Mesendoderm (in vitro differentiated cells): ENCODE data around the gene EIF4G2.
"Not testable (repeated sequence)": the region's sequence is repeated elsewhere in the genome, so short reads cannot be mapped to it uniquely, and the experiment has no call there.

Source experiments
- DNase-seq: peaks from one replicate; pipeline ENCODE4 v3.0.0; 2013
- H2AK5ac ChIP-seq: 2 replicates; pipeline ENCODE4 v1.6.1; 2013; ENCODE audit warnings: low read length, inconsistent platforms
- H2BK120ac ChIP-seq: 2 replicates; pipeline ENCODE4 v1.6.1; 2013; ENCODE audit warnings: low read depth, mild to moderate bottlenecking, low read length, moderate library complexity, mixed read lengths
- H2BK15ac ChIP-seq: replicated peaks from 2 replicates; pipeline ENCODE4 v1.6.1; 2013; ENCODE audit warnings: low read depth, mild to moderate bottlenecking, moderate library complexity
- H2BK5ac ChIP-seq: 2 replicates; pipeline ENCODE4 v1.6.1; 2013; ENCODE audit warnings: low read length, inconsistent platforms
- H3K18ac ChIP-seq: 2 replicates; pipeline ENCODE4 v1.6.1; 2013; ENCODE audit warnings: mild to moderate bottlenecking, low read length, mixed read lengths
- H3K23ac ChIP-seq: one replicate; pipeline ENCODE4 v1.6.1; 2013; ENCODE audit warnings: low read length
- H3K27ac ChIP-seq: 2 replicates; pipeline ENCODE4 v1.5.1; 2013; ENCODE audit warnings: low read depth, mild to moderate bottlenecking, inconsistent platforms, low read length, moderate library complexity
- H3K27me3 ChIP-seq: 2 replicates; pipeline ENCODE4 v1.6.1; 2013; ENCODE audit warnings: low read length, control low read depth, mild to moderate bottlenecking, inconsistent platforms; ENCODE audit not compliant: insufficient read depth, poor library complexity
- H3K36me3 ChIP-seq: 2 replicates; pipeline ENCODE4 v1.6.1; 2013; ENCODE audit warnings: low read length, inconsistent platforms; ENCODE audit not compliant: control insufficient read depth, insufficient read depth
- H3K4ac ChIP-seq: one replicate; pipeline ENCODE4 v1.6.1; 2013; ENCODE audit warnings: low read depth, mild to moderate bottlenecking, low read length, moderate library complexity
- H3K4me1 ChIP-seq: 2 replicates; pipeline ENCODE4 v1.6.1; 2013; ENCODE audit warnings: low read depth, low read length, inconsistent platforms; ENCODE audit not compliant: control insufficient read depth
- H3K4me2 ChIP-seq: 2 replicates; pipeline ENCODE4 v1.6.1; 2013; ENCODE audit warnings: low read length
- H3K4me3 ChIP-seq: 2 replicates; pipeline ENCODE4 v1.5.1; 2013; ENCODE audit warnings: mild to moderate bottlenecking, low read length
- H3K56ac ChIP-seq: one replicate; pipeline ENCODE4 v1.6.1; 2013; ENCODE audit warnings: low read length
- H3K79me1 ChIP-seq: 2 replicates; pipeline ENCODE4 v1.6.1; 2013; ENCODE audit warnings: low read length, inconsistent platforms
- H3K79me2 ChIP-seq: 2 replicates; pipeline ENCODE4 v1.6.1; 2013; ENCODE audit warnings: mild to moderate bottlenecking, low read length; ENCODE audit not compliant: control insufficient read depth, insufficient read depth
- H3K9ac ChIP-seq: 2 replicates; pipeline ENCODE4 v1.6.1; 2013; ENCODE audit warnings: low read length, inconsistent platforms
- H4K5ac ChIP-seq: one replicate; pipeline ENCODE4 v1.6.1; 2013; ENCODE audit warnings: low read length
- H4K8ac ChIP-seq: one replicate; pipeline ENCODE4 v1.6.1; 2013; ENCODE audit warnings: low read depth, mild to moderate bottlenecking, control low read depth, low read length, moderate library complexity
- WGBS: extraction: QIAGEN DNeasy Blood & Tissue Kit; methylation state at CpG from one replicate; pipeline ENCODE4 v1.1.7; 2013; ENCODE audit warnings: low lambda C conversion rate, missing lambda C conversion rate; ENCODE audit not compliant: insufficient coverage; ENCODE audit errors: extremely low coverage; 5-methylcytosine and 5-hydroxymethylcytosine counted together

The EIF4G2 gene

DNA sequence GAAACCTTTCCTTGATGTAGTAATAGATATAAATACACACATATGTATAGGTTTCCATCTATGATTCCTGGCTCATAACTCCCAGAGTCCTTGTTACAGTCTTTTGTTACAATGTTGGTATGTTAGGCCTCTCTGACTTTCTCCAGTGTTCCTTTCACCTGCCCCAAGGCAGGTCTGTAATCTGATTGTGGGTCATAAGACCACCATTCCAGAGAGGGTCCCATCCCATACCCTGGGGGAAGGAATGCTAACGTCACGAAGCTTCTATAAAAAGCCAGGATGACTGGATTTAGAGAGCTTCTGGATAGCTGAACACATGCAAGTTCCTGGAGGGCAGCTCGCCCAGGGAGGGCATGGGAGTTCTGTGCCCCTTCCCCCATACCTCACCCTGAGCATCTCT lies 13.8 kb upstream of the EIF4G2 start:
- not testable (repeated sequence) for H3K56ac ChIP-seq, H3K9ac ChIP-seq, H2BK120ac ChIP-seq, H4K5ac ChIP-seq, H3K79me2 ChIP-seq, H3K27ac ChIP-seq, H2AK5ac ChIP-seq, H3K4me2 ChIP-seq, H3K36me3 ChIP-seq, H3K4me1 ChIP-seq, H3K27me3 ChIP-seq, H3K79me1 ChIP-seq, H2BK15ac ChIP-seq, H3K18ac ChIP-seq, H4K8ac ChIP-seq, H2BK5ac ChIP-seq, H3K4ac ChIP-seq, H3K4me3 ChIP-seq, H3K23ac ChIP-seq
- peak; percentile 30 for DNase-seq
- no CpG with 5 or more reads among the region's 3 CpGs for WGBS

DNA sequence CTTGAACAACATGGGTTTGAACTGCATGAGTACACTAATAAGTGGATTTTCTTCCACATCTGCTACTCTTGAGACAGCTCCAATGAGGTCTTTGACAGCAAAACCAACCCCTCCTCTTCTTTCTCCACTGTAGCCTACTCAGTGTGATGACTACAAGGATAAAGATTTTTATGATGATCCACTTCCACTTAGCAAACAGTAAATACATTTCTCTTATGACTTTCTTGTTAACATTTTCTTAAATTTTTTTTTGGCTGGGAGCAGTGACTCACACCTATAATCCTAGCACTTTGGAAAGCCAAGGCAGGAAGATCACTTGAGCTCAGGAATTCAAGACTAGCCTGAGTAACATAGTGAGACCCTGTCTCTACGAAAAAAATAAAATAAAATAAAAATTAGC lies 9.9 kb upstream of the EIF4G2 start:
- no peak overlapping the region for H3K9ac ChIP-seq
- no peak overlapping the region for H3K18ac ChIP-seq
- H3K27me3 ChIP-seq = no peaks in the 10 kb centered on the region
- whole genome bisulfite sequencing = no CpG with 5 or more reads among the region's 1 CpG
- H3K4me2 ChIP-seq = no peak overlapping the region
- no peaks in the 10 kb centered on the region for H3K36me3 ChIP-seq
- no peak overlapping the region for H3K4me3 ChIP-seq
- H2BK15ac ChIP-seq = no peak overlapping the region
- H3K79me1 ChIP-seq = no peaks in the 10 kb centered on the region
- H2AK5ac ChIP-seq = no peak overlapping the region
- no peaks in the 10 kb centered on the region for H3K79me2 ChIP-seq
- no peak overlapping the region for H3K27ac ChIP-seq
- no peak overlapping the region for H4K5ac ChIP-seq
- no peak overlapping the region for H2BK120ac ChIP-seq
- no peak overlapping the region for H3K56ac ChIP-seq
- H4K8ac ChIP-seq = no peak overlapping the region
- no peak overlapping the region for H2BK5ac ChIP-seq
- no peaks in the 10 kb centered on the region for H3K4me1 ChIP-seq
- no peak overlapping the region for H3K4ac ChIP-seq
- DNase-seq = no peak
- no peak overlapping the region for H3K23ac ChIP-seq

GRCh38 chr11:10813945-10814344 lies 5.2 kb upstream of the EIF4G2 start:
- Histone ChIP-seq H2BK120ac (no peak overlapping the region), H4K5ac (no peak overlapping the region), H3K4me3 (no peak overlapping the region), H3K23ac (no peak overlapping the region), H3K4me2 (no peak overlapping the region), H2BK5ac (no peak overlapping the region), H3K18ac (no peak overlapping the region), H2AK5ac (no peak overlapping the region), H3K27ac (no peak overlapping the region), H3K9ac (no peak overlapping the region), H3K4ac (no peak overlapping the region), H4K8ac (no peak overlapping the region), H3K79me1 (no peaks in the 10 kb centered on the region), H3K27me3 (no peaks in the 10 kb centered on the region), H3K56ac (no peak overlapping the region), H3K36me3 (no peaks in the 10 kb centered on the region), H3K4me1 (no peaks in the 10 kb centered on the region), H2BK15ac (no peak overlapping the region), H3K79me2 (no peaks in the 10 kb centered on the region)
- no peak for DNase-seq

DNA sequence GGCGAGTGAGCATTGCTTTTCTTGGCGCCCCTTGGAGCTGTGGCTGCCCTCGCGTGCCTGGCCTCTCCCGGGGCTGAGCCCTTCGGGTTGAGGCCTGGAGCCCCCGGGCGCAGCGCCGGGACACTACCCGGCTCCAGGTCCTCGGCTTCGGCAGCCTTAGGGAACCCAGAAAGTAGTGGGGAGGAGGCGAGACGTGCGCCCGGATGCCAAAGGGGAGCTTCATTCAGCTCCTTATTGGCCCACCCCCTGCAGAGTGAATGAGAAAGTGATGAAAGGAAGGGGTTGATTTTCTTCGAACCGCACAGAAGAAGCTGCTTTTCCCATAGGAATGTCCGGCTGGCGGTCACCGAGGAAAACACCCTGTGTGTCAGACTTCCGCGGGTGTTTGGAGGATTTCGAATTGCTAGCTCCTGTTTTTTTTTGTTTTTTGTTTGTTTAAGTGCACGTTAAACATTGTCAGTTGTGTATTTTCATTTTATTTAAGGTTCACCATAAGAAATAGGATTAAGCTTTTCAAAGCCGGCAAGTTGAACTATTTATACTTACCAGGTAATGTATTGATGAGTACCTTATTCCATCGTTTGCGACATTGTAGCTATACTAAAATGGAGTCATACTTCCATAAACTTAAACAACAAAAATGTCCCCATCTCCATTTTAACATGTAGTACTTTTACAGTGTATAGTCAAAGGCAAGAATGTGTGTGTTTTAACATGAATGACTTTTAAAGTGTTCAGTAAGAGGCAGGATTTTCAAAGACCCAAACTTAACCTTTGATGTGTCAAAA lies 841 bp upstream of the EIF4G2 start:
- H2BK5ac ChIP-seq = no peak overlapping the region
- H2BK120ac ChIP-seq = no peak overlapping the region
- peaks cover 30% of the 10 kb centered on the region for H3K79me2 ChIP-seq
- peak overlapping the region; percentile 54 for H3K4me3 ChIP-seq
- peak overlapping the region; percentile 50 for H3K4me2 ChIP-seq
- H3K36me3 ChIP-seq = peaks cover 7% of the 10 kb centered on the region
- H3K79me1 ChIP-seq = peaks cover 10% of the 10 kb centered on the region
- H2AK5ac ChIP-seq = no peak overlapping the region
- no peak overlapping the region for H4K5ac ChIP-seq
- H3K18ac ChIP-seq = peak overlapping the region; percentile 86
- no CpG with 5 or more reads among the region's 29 CpGs for WGBS
- H3K23ac ChIP-seq = no peak overlapping the region
- DNase-seq = peak; percentile 84
- no peak overlapping the region for H2BK15ac ChIP-seq
- peak overlapping the region; percentile 46 for H3K4ac ChIP-seq
- no peaks in the 10 kb centered on the region for H3K27me3 ChIP-seq
- H4K8ac ChIP-seq = no peak overlapping the region
- H3K4me1 ChIP-seq = no peaks in the 10 kb centered on the region
- peak overlapping the region; percentile 95 for H3K56ac ChIP-seq
- H3K27ac ChIP-seq = peak overlapping the region; percentile 90
- H3K9ac ChIP-seq = peak overlapping the region; percentile 84

- Histone ChIP-seq H3K23ac (peak overlapping the region; percentile 100), H3K79me1 (peaks cover 17% of the 10 kb centered on the region), H3K27ac (peak overlapping the region; percentile 85), H2BK5ac (peak overlapping the region; percentile 99), H3K36me3 (peaks cover 17% of the 10 kb centered on the region), H2BK120ac (peak overlapping the region; percentile 0), H2AK5ac (peak overlapping the region; percentile 85), H3K4ac (peak overlapping the region; percentile 76), H3K79me2 (peaks cover 30% of the 10 kb centered on the region), H3K4me1 (no peaks in the 10 kb centered on the region), H3K4me2 (peak overlapping the region; percentile 14), H2BK15ac (no peak overlapping the region), H3K9ac (peak overlapping the region; percentile 100), H3K27me3 (no peaks in the 10 kb centered on the region), H3K18ac (peak overlapping the region; percentile 64), H3K4me3 (peak overlapping the region; percentile 94), H4K5ac (no peak overlapping the region), H3K56ac (peak overlapping the region; percentile 100), H4K8ac (no peak overlapping the region)
- no CpG with 5 or more reads among the region's 36 CpGs for WGBS
- no peak for DNase-seq
These were observed 532 bp downstream of the EIF4G2 start for GRCh38 chr11:10808235-10808552.
